ENCODE data around the gene TTLL3. TPM values are rescaled to one million over a fixed set of nuclear protein-coding genes. Genes with fewer than 3 reads are reported as not detected.

TTLL3 gene
- total and polyA plus RNA-seq, 2 of the 13 experiments (the other 11 are each of a cell fraction or from before 2014, with no cell fraction given), result 9.5 to 51.2 TPM

DNA sequence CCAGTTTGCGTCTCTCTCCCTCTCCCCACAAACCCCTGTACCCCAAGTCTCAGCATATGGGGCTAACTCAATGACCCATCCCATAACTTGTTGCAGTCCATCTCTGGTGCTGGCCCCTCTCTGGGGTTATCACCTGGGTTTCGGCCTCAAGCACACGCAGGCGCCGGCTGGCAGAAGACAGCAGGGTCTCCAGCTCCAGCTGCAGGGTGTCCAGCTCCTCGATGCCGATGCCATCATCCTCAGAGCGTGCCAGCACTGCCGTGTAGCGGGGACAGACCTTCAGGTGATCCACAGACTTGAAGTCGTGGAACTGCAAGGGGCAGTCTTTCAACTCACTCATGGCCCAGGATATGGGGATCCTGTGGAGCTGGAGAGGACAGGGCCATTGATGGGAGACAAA is 18.9 kb upstream of the TTLL3 start:
- H3K4me3 ChIP-seq (replicated peaks in 1 of 3; ENCODE audit: insufficient read depth in 1 of 3, low read depth in 2 of 3, low read length in 3 of 3), result peak overlapping the region in 2 of 3 experiments; percentile 93; a peak in 2 of 6 replicates
- H2AFZ ChIP-seq (ENCODE audit: low read length), result no peak overlapping the region
- ChIA-PET CTCF (ENCODE audit: low intra/inter-chr PET ratio, low total read pairs) (no interaction called here), POLR2A (no interaction called here)
- peaks cover 9 to 41% of the 10 kb centered on the region in 2 experiments; a peak in 4 of 5 replicates for H3K36me3 ChIP-seq (replicated peaks in 1 of 2; ENCODE audit: control insufficient read depth in 1 of 2, insufficient read depth in 2 of 2, low read length in 2 of 2)
- no peak for FAIRE-seq
- intact Hi-C loops (cut with micrococcal nuclease; ENCODE audit: unreplicated experiment) (no loop called here), in situ Hi-C loops (cut with HindIII; ENCODE audit: extremely low pct_ligation_motif_present, low pct_unique_long_range_greater_than_20kb) (no loop called here)
- no peak for ATAC-seq
- no peak for DNase-seq (ENCODE audit: low spot score)
- 97% methylated on average over 9 of the region's 11 CpGs for WGBS (ENCODE audit: low lambda C conversion rate)
- H3K27ac ChIP-seq (ENCODE audit: extremely low read length, insufficient read depth, low read length), result no peak overlapping the region
- H4K20me1 ChIP-seq (ENCODE audit: insufficient read depth, low read length), result no peaks in the 10 kb centered on the region; the same call in 1 of the 2 replicates
- H3K27me3 ChIP-seq (ENCODE audit: control insufficient read depth in 1 of 2, insufficient read depth in 2 of 2, low read length in 2 of 2), result peaks cover 0 to 5% of the 10 kb centered on the region in 2 experiments; a peak in 1 of 5 replicates
- no peaks in the 10 kb centered on the region for H3K9me3 ChIP-seq (ENCODE audit: low read length)
- peak overlapping the region; percentile 92 for H3K4me2 ChIP-seq (ENCODE audit: low read depth, low read length)
- peaks cover 30% of the 10 kb centered on the region for H3K79me2 ChIP-seq (ENCODE audit: insufficient read depth, low read length)
- no TSS peak for BruUV-seq (replicated peaks)
- peak overlapping the region; percentile 95 for H3K9ac ChIP-seq (ENCODE audit: insufficient read depth, low read depth, low read length)
- peaks cover 28% of the 10 kb centered on the region for H3K4me1 ChIP-seq (ENCODE audit: insufficient read depth, low read length)
- no peak for TF ChIP-seq HDAC1 (CRISPR knock-in tag; IDR thresholded peaks at IDR 0.05)
- TF ChIP-seq, protein P1, sequence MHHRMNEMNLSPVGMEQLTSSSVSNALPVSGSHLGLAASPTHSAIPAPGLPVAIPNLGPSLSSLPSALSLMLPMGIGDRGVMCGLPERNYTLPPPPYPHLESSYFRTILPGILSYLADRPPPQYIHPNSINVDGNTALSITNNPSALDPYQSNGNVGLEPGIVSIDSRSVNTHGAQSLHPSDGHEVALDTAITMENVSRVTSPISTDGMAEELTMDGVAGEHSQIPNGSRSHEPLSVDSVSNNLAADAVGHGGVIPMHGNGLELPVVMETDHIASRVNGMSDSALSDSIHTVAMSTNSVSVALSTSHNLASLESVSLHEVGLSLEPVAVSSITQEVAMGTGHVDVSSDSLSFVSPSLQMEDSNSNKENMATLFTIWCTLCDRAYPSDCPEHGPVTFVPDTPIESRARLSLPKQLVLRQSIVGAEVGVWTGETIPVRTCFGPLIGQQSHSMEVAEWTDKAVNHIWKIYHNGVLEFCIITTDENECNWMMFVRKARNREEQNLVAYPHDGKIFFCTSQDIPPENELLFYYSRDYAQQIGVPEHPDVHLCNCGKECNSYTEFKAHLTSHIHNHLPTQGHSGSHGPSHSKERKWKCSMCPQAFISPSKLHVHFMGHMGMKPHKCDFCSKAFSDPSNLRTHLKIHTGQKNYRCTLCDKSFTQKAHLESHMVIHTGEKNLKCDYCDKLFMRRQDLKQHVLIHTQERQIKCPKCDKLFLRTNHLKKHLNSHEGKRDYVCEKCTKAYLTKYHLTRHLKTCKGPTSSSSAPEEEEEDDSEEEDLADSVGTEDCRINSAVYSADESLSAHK (CRISPR knock-in tag; IDR thresholded peaks at IDR 0.05; ENCODE audit: borderline replicate concordance), result no peak
- no peak for TF ChIP-seq SOX13 (IDR thresholded peaks at IDR 0.05)
- no peak for TF ChIP-seq SOX13 (CRISPR knock-in tag; conservative IDR thresholded peaks at IDR 0.05 in 1 of 2, IDR thresholded peaks at IDR 0.05 in 1 of 2)
- peak; percentile 8; the same call in 1 of the 2 replicates for TF ChIP-seq IRX3 (CRISPR knock-in tag; IDR thresholded peaks at IDR 0.05; ENCODE audit: borderline replicate concordance, low read depth)
- TF ChIP-seq SIN3A (IDR thresholded peaks at IDR 0.05; ENCODE audit: borderline replicate concordance, low read depth, low read length), result no peak
- no peak for TF ChIP-seq SMAD3 (CRISPR knock-in tag; IDR thresholded peaks at IDR 0.05)
- peak; percentile 45 for TF ChIP-seq AGO2 (optimal IDR thresholded peaks at IDR 0.05; ENCODE audit: low read depth, low read length)
- TF ChIP-seq, protein P2, sequence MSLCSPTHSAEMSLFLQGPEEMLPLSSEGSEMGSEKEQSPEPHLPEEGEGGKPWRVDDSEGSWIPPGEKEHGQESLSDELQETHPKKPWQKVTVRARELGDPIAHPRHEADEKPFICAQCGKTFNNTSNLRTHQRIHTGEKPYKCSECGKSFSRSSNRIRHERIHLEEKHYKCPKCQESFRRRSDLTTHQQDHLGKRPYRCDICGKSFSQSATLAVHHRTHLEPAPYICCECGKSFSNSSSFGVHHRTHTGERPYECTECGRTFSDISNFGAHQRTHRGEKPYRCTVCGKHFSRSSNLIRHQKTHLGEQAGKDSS (CRISPR knock-in tag; IDR thresholded peaks at IDR 0.05; ENCODE audit: borderline replicate concordance, low read depth), result no peak
- no peak for TF ChIP-seq POLR2AphosphoS2 (IDR thresholded peaks at IDR 0.05; ENCODE audit: low read depth, low read length)
- no peak for TF ChIP-seq KDM4B (CRISPR knock-in tag; IDR thresholded peaks at IDR 0.05)
- no peak for TF ChIP-seq YEATS2 (CRISPR knock-in tag; IDR thresholded peaks at IDR 0.05; ENCODE audit: borderline replicate concordance)
- TF ChIP-seq FOXK1 (CRISPR knock-in tag; IDR thresholded peaks at IDR 0.05; ENCODE audit: borderline replicate concordance, low read depth), result no peak
- TF ChIP-seq ARNT2 (CRISPR knock-in tag; IDR thresholded peaks at IDR 0.05; ENCODE audit: low read depth), result 0 out of 2 replicates have a peak, but pooled peaks have one; percentile 39
- TF ChIP-seq SIN3B (IDR thresholded peaks at IDR 0.05; ENCODE audit: low read length), result no peak
- TF ChIP-seq NR2F2 (IDR thresholded peaks at IDR 0.05; ENCODE audit: borderline replicate concordance, low read depth), result no peak
- no peak for TF ChIP-seq KLF6 (CRISPR knock-in tag; IDR thresholded peaks at IDR 0.05)
- TF ChIP-seq ZNF143 (CRISPR knock-in tag; IDR thresholded peaks at IDR 0.05), result no peak

All from HepG2 (cell line).